Right lung (tissue), 5 donors: ENCODE results near the gene REM2. TPM values are rescaled to one million over a fixed set of nuclear protein-coding genes. Genes with fewer than 3 reads are reported as not detected.

ENCODE experiments used
- DNase-seq, 2 donors: peaks; one replicate each; pipeline ENCODE4 v3.0.0-alpha.2; 2013
- polyA plus RNA-seq, 5 donors: library from polyadenylated mRNA; unstranded; fragments of 120-200 nt; gene quantifications; one replicate each; pipeline versions ENCODE4 v1.2.1 to v1.2.3, GENCODE V29; 2013; ENCODE audit warnings: inconsistent platforms in 1 of 5, low replicate concordance in 1 of 5; ENCODE audit not compliant: insufficient read length in 5 of 5, insufficient read depth in 1 of 5

The REM2 gene
- polyA plus RNA-seq, 5 donors: 0.58 to 0.99 (median 0.81) TPM

- DNase-seq: no peak
Measured at GRCh38 chr14:22928237-22929103, 45.4 kb downstream of the REM2 start.

- DNase-seq: peak; percentile 98 to 100
Measured at GRCh38 chr14:22929104-22929960, 46.3 kb downstream of the REM2 start, which contains the start of gene PRMT5. Gene PRMT5, minus strand, starts transcription at chr14:22929376. Its CDS starts 15 bp downstream, at chr14:22929361.

- DNase-seq: no peak
Measured at GRCh38 chr14:22929961-22930364, 46.9 kb downstream of the REM2 start.

- peak in 1 of 2 donors; percentile 35 for DNase-seq
Measured at GRCh38 chr14:22932146-22932545, 49.1 kb downstream of the REM2 start.

GRCh38 chr14:22935156-22935555 is 52.1 kb downstream of the REM2 start:
- DNase-seq: no peak

Other genes starting within 250 kb of the REM2 start
- under 1 TPM; 0.18 to 0.39 (median 0.30) TPM for gene OR6J1, start 238.9 kb upstream of the REM2 start, polyA plus RNA-seq
- 100 to 1,000 TPM; 142 to 161 (median 150) TPM for gene OXA1L, start 116.5 kb upstream of the REM2 start, polyA plus RNA-seq
- gene SLC7A7, start 67.8 kb upstream of the REM2 start, polyA plus RNA-seq: 10 to 100 TPM in 1 of 5 donors, 1 to 10 TPM in 4; 8.8 to 11.2 (median 9.5) TPM
- 10 to 100 TPM; 66.9 to 98.7 (median 69.6) TPM for gene MRPL52, start 53.3 kb upstream of the REM2 start, polyA plus RNA-seq
- gene MMP14, start 46.6 kb upstream of the REM2 start, polyA plus RNA-seq: 100 to 1,000 TPM; 165 to 216 (median 186) TPM
- gene LRP10, start 11.5 kb upstream of the REM2 start, polyA plus RNA-seq: 10 to 100 TPM; 43.1 to 64.5 (median 51.0) TPM
- 100 to 1,000 TPM in 4 of 5 donors, 10 to 100 TPM in 1; 95.6 to 128 (median 105) TPM for gene RBM23, start 35.9 kb downstream of the REM2 start, polyA plus RNA-seq
- 100 to 1,000 TPM; 115 to 129 (median 123) TPM for gene PRMT5, start 46.2 kb downstream of the REM2 start, polyA plus RNA-seq
- gene HAUS4, start 73.9 kb downstream of the REM2 start, polyA plus RNA-seq: 10 to 100 TPM; 50.8 to 86.9 (median 80.5) TPM
- gene AJUBA, start 99.3 kb downstream of the REM2 start, polyA plus RNA-seq: 10 to 100 TPM; 31.3 to 50.3 (median 40.6) TPM
- 10 to 100 TPM; 20.6 to 23.2 (median 21.5) TPM for gene C14orf93, start 126.9 kb downstream of the REM2 start, polyA plus RNA-seq
- 100 to 1,000 TPM; 155 to 205 (median 174) TPM for gene PSMB5, start 151.7 kb downstream of the REM2 start, polyA plus RNA-seq
- gene PSMB11, start 159.0 kb downstream of the REM2 start, polyA plus RNA-seq: not detected
- gene CDH24, start 174.3 kb downstream of the REM2 start, polyA plus RNA-seq: 10 to 100 TPM in 4 of 5 donors, 1 to 10 TPM in 1; 9.7 to 13.7 (median 12.2) TPM
- gene ACIN1, start 211.9 kb downstream of the REM2 start, polyA plus RNA-seq: 100 to 1,000 TPM; 277 to 378 (median 335) TPM
- gene C14orf119, start 212.3 kb downstream of the REM2 start, polyA plus RNA-seq: 10 to 100 TPM; 57.4 to 70.3 (median 64.5) TPM
- gene CIROP, start 221.8 kb downstream of the REM2 start, polyA plus RNA-seq: under 1 TPM in 2 of 5 donors, not detected in 3; 0.05 to 0.06 TPM
- under 1 TPM; 0.10 to 0.23 (median 0.16) TPM for gene CEBPE, start 236.0 kb downstream of the REM2 start, polyA plus RNA-seq